ENCODE results near the gene TECPR1.

Gene TECPR1

DNA sequence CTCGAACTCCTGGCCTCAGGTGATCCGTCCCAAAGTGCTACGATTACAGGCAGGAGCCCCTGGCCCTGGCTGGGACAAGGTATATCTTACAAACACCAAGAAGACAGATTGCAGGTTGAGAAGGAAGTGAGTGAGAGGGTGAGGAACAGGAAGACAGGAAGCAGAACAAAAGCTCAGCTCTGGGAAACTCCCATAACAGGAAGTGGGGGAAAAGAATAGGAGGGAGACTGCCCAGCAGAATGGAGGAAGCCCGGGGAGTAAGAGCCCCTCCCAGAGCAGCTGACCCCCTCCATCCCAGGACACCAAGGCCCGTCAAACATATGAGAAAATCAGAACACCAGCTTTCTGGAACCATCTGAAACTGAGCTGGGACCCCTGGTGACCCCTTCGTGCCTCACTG, 2.9 kb downstream of the TECPR1 start:
- DNase-seq (ENCODE audit: low read depth in 2 of 2): no peak

DNA sequence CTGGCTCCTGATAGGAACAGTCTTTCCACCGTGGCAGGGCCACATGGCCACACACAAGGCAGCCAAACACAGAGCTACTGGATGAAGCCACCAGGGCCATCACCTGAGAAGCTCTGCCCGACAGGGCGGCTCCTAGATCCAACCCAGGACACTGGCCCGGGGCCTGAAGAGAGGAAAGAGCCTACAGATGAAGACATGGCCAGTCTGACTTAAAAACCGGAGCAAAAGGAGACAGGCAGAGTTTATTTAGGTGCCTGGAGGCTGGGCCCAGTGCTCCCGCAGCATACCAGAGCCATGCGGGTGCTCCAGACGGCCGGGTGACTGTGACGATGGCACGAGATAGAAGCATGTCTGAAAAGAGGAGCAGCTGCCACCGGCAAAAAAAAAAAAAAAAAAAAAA, 3.9 kb downstream of the TECPR1 start:
- DNase-seq (ENCODE audit: low read depth in 2 of 2): no peak

DNA sequence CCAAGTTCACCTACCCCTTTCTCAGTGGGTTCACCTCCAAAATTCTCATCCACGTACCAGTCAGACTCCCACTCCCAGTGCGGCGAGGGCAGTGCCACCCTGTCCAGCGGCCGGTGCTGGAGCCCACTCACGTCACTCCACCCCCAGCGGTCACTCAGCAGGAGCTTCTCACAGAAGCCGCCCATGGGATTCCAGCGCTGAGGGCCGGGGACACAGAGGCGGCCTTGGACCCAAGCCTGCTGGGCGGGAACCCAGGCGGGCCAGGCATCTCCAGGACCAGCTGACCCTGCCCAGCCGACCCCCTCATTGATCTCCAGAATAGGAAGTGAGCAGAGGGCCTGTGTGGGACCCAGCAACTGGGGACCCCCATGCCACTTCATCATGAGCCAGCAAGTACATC, 7.2 kb downstream of the TECPR1 start:
- no peak for DNase-seq (ENCODE audit: low read depth in 2 of 2)

DNA sequence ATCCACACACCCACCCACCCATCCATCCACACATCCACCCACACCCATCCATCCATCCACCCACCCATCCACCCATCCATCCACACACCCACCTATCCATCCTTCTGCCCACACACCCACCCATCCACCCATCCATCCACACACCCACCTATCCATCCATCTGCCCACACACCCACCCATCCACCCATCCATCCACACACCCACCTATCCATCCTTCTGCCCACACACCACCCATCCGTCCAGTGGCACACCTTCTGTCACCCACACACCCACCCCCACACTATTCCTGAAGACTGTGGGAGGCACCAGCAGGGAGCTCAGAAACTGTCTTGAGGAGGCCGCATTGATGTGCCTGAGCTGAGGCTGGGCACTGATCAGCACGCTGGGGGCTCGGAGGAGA, 9.1 kb downstream of the TECPR1 start:
- no peak for DNase-seq (ENCODE audit: low read depth in 2 of 2)

DNA sequence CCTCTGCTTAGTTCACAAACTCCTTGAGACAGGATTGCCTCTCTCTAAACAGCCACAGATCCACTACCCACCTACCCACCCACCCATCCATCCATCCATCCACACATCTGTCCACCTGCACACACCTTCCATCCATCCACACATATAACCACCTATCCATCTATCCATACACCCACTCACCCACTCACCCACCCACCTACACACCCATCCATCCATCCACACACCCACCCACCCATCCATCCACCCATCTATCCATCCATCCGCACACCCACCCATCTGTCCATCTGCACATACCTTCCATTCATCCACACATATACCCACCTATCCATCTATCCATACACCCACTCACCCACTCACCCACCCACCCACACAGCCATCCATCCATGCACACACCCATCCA, 9.7 kb downstream of the TECPR1 start:
- no peak for DNase-seq (ENCODE audit: low read depth in 2 of 2)

DNA sequence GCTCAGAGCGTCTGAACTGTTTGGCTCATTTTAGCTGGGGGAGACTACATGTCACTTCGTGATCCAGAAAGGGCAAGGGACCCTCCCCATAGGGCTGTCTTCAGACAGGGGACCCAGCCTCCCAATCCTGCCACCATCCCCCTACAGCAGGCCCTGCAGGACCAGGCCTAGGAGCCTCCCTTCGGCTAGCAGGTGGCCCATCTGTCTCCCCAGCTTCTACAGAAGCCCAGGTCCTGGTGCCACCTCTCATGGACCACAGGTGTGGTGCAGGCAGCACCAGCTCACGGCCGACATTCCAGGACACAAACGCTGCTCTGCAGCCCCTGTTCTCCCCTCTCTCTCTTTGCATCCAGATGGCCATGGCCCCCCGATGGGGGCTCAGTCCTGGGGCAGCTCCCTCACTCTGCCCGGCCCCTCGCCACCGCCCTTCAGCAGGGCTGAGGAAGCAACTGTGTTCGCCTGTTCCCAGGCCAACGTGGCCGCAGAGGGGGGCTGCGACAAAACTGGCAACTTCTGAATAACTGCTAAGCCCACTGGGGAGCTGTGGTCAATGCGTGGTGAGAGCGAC, 10.3 kb downstream of the TECPR1 start:
- no peak for DNase-seq (ENCODE audit: low read depth in 2 of 2)

DNA sequence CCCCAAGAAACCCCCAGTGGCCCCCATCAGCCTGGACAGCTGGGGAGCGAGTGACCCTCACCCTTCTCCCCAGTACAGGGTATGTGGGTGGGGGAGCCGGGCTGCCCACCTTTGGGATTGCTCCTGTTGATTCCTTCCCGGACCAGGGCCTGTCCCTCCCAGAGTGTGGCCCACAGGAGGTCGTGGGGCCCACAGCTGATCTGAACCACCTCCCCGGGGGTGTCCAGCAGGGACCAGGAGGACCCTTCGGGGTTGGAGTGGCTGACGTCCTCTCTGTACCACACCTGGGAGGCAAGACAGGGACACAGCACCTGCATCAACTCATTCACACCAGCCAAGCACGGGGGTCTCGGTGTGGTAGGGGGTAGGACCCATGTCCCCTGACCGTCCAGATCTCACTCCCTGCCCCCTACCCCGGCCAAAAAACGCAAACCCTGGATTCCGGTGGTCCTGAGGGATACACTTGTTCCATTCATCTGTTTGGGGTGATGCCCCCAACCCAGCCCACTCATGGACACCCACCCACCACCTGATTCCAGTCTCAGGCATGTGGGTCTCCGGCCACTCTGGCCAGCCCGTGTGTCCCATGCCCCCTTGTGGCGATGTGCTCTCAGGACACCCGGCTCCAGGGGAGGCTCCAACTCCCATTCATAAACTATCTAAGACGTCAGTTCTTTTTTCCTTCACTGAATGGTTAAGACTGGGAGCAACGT, 10.9 kb downstream of the TECPR1 start:
- peak in 1 of 2 donors; percentile 23 for DNase-seq (ENCODE audit: low read depth in 2 of 2)

DNA sequence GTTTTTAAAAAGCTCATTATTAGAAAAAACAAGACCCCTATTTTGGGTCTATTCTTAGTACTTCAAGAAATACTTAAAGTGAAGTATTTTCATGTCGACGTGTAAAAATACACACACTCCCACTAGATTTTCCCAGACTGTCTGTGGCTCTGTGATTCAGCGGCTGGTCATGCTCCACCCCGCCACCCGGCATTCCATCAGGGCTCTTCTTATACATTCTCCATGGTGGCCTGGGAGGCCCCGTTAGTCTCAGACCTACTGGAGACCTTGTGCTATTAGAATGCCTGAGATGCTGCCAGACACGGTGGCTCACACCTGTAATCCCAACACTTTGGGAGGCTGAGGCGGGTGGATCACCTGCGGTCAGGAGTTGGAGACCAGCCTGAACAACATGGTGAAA, 13.1 kb downstream of the TECPR1 start:
- DNase-seq (ENCODE audit: low read depth in 2 of 2): no peak

DNA sequence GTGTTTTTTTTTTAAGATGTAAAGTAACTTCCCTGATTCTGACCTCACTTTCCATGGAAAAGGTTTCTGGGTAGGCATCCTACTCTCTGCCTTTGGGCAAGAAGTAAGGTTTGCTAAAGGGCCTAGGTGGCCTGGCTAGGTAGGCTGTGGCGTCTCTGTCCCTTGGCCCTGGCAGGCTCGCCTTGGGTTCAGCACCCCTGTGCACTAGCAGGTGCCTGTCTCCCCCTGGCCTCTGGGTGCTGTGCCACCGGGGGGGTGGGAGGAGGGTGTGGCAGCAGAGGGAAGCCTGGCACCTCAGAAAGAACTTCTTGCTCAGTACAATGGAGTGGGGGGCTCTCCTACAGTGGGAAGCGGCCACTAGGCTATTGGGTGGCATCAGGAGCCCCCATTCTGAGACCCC, 14.0 kb downstream of the TECPR1 start:
- no peak for DNase-seq (ENCODE audit: low read depth in 2 of 2)

DNA sequence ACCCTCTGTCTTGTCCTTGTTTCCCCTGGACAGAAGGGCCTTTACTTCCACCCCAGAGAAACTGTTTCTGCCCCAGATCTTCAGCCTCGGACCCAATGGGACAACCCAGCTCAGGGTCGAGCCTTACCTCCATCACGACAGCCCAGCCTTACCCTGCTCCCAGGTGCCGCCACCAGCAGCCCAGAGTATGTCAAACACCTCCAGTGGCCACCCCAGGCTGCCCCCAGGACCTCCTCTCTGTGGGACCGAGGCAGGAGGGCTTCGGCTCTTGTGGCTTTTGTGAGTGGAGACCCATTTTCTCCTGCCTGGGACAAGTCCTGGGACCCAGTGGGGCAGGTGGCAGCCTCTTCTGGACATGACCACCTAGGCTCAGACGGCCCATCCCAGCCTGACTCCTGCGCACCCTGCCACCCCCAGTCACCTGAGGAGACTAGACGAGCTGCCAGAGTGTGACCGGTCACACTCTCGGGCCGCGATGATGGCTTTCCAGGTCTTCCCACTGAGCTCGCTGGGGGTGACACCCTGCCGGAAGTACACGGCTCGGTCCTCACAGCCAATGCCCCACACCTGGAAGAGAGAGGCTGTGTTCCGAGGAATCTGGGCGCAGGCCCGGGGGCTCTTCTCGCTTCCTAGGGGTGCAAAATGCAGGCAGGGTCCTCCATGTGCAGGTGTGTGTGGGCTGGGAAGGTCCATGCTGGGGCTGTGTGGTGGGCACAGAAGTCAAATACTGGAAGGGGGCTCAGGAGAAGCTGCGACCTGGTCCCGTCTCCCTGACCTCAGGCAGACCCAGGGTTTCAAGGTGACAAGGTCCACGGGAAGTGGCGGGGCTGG, 15.5 kb downstream of the TECPR1 start:
- no peak for DNase-seq (ENCODE audit: low read depth in 2 of 2)

DNA sequence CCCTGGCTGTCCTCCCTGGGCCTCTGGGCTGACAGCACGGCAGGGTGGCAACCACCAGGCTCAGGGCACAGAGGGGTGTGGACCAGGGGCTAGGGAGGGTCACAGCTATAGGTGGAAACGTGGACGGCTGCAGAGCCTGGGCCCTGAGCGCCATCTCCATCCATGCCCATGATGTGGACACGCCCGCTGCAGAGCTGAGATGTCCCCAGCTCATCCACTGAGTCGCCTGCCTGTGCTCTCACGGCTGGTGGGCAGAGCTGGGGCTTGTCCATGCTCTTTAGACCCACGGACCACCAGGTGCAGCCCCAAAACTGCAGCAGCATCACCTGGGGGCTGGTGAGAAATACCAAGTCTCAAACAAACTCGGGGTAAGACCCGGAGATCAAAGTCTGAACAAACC, 16.1 kb downstream of the TECPR1 start:
- no peak for DNase-seq (ENCODE audit: low read depth in 2 of 2)

DNA sequence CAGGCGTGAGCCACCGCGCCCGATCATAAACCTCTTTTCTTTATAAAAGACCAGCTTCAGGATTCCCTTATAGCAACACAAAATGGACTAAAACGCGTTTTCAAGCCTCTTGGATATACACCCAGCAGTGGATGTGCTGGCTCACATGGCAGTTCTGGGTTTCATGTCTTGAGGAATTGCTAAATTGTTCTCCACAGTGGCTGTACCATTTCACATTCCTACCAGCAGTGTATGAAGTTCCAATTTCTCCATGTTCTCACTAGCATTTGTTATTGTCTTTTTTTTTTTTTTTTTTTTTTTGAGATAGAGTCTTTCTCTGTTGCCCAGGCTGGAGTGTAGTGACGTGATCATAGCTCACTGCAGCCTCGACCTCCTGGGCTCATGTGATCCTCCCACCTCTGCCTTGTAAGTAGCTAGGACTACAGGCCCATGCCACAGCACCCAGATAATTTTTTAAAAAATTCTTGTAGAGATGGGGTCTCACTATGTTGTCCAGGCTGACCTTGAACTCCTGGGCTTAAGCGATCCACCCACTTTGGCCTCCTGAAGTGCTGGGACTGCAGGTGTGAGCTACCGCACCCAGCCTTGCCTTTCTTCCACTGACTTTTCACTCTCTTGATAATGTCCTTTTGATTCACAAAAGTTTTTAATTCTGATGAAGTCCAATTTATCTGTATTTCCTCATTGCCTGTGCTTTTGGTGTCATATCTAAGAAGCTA, 17.4 kb downstream of the TECPR1 start:
- DNase-seq (ENCODE audit: low read depth in 2 of 2): no peak

DNA sequence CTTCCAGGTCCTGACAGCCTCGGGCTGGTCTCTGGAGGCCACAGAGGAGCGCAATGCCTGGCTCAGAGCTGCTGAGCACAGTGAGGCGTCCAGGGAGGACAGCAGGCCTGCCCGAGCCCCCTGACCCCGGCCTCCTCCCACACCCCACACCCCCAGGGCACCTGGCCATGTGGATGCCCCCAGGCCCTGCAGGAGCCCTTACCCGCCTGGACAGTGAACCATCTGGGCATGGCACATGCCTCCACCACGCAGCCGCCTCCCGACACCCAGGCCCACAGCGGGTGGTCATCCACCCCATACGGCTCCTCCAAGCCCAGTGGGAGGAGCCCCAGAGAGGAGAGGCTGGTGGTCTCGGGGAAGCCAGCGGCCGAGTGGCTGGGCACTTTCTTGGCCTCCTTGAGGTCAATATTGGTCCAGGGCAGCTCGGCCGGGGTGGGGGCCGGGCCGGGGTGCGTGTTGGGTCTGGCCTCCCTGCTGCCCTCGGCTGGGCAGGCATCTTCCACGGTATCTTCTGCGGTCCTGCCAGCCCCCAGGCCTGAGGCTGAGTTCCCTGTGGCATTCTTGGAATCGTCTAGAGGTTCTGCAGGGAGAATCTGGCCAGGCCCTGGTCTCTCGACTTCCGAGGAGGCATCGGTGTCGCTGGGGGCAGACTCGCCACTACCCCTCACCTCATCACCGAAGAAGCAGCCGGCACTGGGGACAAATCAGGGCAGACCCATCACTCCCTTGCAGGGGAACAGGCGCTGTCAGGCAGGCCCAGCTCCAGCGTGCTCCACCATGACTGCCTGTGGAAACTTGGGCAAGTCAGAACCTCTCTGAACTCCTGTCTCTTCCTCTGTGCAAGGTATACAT, 18.6 kb downstream of the TECPR1 start:
- no peak for DNase-seq (ENCODE audit: low read depth in 2 of 2)

DNA sequence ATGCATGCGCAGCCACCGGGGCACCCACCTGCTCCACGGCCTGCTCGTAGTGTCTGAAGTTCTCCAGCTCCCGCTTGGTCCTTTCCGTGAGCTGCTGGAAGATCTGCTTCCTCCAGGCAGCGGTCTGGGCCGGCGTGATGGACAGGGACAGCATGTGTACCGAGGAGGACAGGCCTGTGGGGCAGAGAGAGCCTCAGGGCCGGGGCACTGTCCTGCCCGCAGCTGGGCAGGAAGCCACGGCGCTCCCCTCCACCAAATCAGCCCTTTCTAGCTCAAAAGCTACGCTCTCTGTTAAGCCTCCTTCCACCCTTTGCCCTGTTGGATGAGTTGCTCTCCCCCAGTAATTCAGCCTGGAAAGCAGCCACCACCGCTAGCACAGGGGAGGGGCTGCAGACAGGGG, 19.2 kb downstream of the TECPR1 start:
- DNase-seq (ENCODE audit: low read depth in 2 of 2): no peak

DNA sequence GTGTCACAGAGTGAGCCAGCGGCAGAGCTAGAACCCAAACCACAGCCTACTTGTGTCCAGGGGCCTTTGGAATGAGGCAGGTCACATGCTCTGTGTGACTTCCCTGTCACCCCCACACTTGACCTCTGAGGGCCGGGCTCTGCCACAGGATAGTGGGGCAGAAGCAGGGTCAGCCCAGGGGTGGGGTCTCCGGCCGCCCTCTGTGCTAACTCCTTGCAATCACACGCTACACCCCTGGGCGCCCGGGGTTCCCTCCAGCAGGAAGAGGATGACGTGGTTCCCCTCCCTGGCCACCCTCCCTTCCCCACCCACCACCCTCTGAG, 19.8 kb downstream of the TECPR1 start:
- no peak for DNase-seq (ENCODE audit: low read depth in 2 of 2)

DNA sequence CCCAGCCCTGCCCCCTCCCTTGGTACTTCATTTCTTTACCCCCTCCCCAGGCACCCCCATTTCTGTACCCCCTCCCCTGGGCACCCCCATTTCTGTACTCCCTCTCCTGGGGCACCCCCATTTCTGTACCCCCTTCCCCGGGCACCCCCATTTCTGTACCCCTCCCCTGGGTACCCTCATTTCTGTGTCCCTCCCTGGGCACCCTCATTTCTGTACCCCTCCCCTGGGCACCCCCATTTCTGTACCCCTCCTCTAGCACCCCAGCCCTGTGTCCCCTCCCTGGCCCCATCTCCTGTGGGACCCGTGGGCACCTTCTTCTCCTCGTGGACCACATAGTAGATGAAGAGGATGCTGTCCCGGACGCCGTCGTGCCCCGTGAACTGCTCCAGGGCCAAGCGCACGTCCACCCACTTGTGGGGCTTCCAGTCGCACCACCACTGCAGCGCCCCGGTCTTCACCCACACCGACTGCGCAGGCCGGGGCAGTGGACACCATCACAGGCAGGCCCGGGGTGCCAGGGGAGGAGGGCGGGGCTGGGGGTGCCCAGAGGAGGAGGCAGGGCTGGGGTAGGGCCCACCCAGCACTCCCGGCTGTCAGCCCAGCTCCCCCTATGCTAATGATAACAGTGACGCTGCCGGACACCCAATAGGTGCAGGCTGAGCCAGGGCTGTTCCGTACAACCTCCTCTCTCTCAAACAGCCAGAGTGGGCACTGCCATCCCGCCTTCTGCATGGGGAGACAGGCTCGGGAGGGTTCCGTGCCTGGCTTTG, 20.4 kb downstream of the TECPR1 start:
- no peak for DNase-seq (ENCODE audit: low read depth in 2 of 2)

DNA sequence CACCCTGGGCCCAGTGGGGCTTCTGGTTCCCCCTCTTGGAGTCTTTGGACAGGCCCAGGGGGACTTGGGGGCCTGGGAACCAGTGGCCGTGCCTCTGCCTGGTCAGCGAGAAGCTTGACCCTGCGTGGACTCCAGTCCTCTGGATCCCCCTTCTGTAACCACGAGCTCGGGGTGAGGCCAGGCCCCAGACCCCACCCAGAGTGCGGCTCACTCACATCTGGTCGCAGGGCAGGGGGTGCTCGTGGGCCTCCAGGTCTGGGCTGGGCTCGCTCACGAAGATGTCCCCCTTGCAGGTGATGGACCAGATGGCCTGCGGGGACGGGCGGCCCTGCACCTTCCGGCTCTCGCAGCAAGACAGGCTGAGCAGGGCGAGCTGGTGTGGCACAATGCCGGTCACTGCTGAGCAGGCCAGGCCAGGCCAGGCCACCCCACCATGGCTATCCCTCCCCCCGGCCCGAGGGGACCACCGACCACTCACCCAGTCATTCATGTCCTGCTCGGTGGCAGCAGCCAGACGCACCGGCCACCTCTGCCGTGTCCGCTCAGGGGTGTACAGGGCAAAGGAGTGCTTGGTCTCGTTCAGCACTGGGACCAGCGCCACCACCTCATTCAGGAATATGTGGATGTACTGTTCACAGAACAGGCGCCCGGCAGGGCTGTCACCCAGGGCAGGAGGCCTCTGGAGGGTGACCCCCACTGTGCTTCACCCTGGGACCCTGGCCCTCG, 21.1 kb downstream of the TECPR1 start:
- no peak for DNase-seq (ENCODE audit: low read depth in 2 of 2)

DNA sequence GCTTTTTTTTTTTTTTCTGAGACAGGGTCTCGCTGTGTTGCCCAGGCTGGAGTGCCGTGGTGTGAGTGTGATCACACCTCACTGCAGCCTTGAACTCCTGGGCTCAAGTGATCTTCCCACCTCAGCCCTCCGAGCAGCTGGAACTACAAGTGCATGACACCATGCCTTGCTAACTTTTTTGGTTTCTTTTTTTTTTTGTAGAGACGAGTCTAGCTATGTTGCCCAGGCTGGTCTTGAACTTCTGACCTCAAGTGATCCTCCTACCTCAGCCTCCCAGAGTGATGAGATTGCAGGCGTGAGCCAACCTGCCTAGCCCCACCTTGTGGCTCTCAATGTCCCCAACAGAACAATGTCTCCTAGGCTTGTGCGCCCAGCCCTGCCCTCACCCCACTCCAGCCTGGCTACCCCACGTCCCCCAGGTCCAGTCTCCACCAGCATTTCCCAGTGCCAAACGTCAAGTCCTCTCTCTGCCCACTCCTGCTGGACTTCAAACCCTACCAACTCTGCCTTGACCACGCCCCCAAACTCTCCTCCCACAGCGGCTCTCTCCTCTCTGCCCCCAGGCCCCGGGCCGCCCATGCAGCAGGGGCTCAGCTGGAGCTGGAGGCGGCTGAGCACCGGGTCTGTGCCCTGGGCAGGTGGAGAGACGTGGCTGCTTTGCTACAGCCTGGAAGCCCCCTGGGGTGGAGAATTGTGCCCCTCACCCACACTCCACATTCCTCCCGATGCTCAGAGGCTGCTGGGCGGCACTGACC, 21.9 kb downstream of the TECPR1 start:
- no peak for DNase-seq (ENCODE audit: low read depth in 2 of 2)

DNA sequence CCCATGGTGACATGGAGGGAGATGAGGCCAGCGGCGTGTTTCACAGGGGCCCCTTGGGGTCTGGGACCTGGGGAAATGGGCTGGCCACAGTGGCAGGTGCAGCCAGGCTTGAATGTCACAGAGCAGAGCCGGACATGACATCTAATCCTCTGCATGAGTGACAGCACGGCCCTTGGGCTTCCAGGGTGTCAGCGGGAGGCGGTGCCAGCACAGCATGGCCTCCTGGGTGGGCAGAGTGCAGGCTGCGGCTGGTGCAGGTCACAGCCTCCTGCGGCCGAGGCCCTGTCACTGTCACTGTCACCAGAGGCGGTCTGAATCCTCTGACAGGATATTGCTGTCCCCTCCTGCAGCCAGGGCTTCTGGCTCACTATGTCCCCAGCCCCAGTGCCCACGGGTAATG, 22.6 kb downstream of the TECPR1 start:
- DNase-seq (ENCODE audit: low read depth in 2 of 2): no peak
